Body of pancreas (tissue), 4 donors: ENCODE results near the gene UGT2B17.

ENCODE experiments used
- POLR2A ChIP-seq, 3 donors: fragments of 450-650 bp; IDR thresholded peaks; one replicate each; pipeline ENCODE4 v1.6.1; 2016; ENCODE audit warnings: antibody characterized with exemption in 3 of 3, mild to moderate bottlenecking in 2 of 3
- TF ChIP-seq, protein P1 (sequence below), 7 experiments: fragments of 450-650 bp in 4 of 7; fragments of 200-600 bp in 3 of 7; sonication (generic) in 3 of 7; IDR thresholded peaks; one replicate each; pipeline ENCODE4 v1.5.1; 2016 to 2019; ENCODE audit warnings: antibody characterized with exemption in 7 of 7

DNA sequence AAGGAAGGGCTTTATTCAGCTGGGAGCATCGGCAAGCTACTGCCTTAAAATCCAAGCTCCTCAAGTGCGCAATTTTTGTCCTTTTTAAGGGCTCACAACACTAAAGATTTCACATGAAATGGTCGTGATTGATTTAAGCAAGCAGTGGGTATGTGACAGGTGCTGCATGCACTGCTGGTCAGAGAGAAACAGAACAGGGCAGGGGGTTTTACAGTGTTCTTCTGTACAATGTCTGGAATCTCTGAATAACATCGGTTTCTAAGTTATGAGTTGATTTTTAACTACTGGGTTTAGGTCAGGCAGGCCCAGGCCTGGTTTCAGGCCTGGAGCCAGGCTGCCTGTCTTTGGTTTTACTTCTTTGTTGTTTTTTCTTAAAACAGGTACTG is 6.0 kb downstream of the UGT2B17 start:
- TF ChIP-seq, protein P1, sequence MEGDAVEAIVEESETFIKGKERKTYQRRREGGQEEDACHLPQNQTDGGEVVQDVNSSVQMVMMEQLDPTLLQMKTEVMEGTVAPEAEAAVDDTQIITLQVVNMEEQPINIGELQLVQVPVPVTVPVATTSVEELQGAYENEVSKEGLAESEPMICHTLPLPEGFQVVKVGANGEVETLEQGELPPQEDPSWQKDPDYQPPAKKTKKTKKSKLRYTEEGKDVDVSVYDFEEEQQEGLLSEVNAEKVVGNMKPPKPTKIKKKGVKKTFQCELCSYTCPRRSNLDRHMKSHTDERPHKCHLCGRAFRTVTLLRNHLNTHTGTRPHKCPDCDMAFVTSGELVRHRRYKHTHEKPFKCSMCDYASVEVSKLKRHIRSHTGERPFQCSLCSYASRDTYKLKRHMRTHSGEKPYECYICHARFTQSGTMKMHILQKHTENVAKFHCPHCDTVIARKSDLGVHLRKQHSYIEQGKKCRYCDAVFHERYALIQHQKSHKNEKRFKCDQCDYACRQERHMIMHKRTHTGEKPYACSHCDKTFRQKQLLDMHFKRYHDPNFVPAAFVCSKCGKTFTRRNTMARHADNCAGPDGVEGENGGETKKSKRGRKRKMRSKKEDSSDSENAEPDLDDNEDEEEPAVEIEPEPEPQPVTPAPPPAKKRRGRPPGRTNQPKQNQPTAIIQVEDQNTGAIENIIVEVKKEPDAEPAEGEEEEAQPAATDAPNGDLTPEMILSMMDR (IDR thresholded peaks at IDR 0.05): no peak
- TF ChIP-seq POLR2A (IDR thresholded peaks at IDR 0.05): no peak
